Upper lobe of left lung (tissue), 6 donors: ENCODE data around the gene ERLIN1. TPM values are rescaled to one million over a fixed set of nuclear protein-coding genes. Genes with fewer than 3 reads are reported as not detected.

Experiments used
- ATAC-seq, 2 donors: fragments of 200-7000 bp; cut with Tn5 transposase; one replicate each; pipeline ENCODE4 v1.9.1; 2022; ENCODE audit warnings: mild to moderate bottlenecking in 2 of 2, moderate library complexity in 2 of 2; ENCODE audit not compliant: low FRiP score in 2 of 2
- DNase-seq, 2 donors: peaks; one replicate each; pipeline ENCODE4 v3.0.0-alpha.2; 2019 to 2020
- H3K27ac ChIP-seq, 4 donors: fragments of 200-600 bp; sonication (generic); one replicate each; pipeline ENCODE4 v1.5.1; 2016 to 2019
- H3K27me3 ChIP-seq, 4 donors: fragments of 200-600 bp; sonication (generic); one replicate each; pipeline ENCODE4 v1.5.1; 2017 to 2019
- H3K36me3 ChIP-seq, 4 donors: fragments of 200-600 bp; sonication (generic); one replicate each; pipeline ENCODE4 v1.5.1; 2016 to 2019
- H3K4me1 ChIP-seq, 4 donors: fragments of 200-600 bp; sonication (generic); one replicate each; pipeline ENCODE4 v1.5.1; 2018 to 2019
- H3K4me3 ChIP-seq, 4 donors: fragments of 200-600 bp; sonication (generic); one replicate each; pipeline ENCODE4 v1.5.1; 2017 to 2019; ENCODE audit warnings: mild to moderate bottlenecking in 2 of 4, moderate library complexity in 1 of 4
- H3K9me3 ChIP-seq, 4 donors: fragments of 200-600 bp; sonication (generic); one replicate each; pipeline ENCODE4 v1.5.1; 2018 to 2019
- CTCF ChIP-seq, 6 experiments: fragments of 450-650 bp in 4 of 6; fragments of 200-600 bp in 2 of 6; sonication (generic) in 2 of 6; IDR thresholded peaks; one replicate each; pipeline ENCODE4 v1.5.1; 2016 to 2019; ENCODE audit warnings: antibody characterized with exemption in 6 of 6
- EP300 ChIP-seq, 4 donors: sonication (generic); formaldehyde crosslinking; IDR thresholded peaks; one replicate each; pipeline ENCODE4 v1.5.1; 2017; ENCODE audit warnings: antibody characterized with exemption in 4 of 4, control low read depth in 2 of 4
- POLR2A ChIP-seq, 4 donors: fragments of 450-650 bp; IDR thresholded peaks; one replicate each; pipeline ENCODE4 v1.5.1; 2016 to 2017; ENCODE audit warnings: antibody characterized with exemption in 4 of 4, mild to moderate bottlenecking in 2 of 4
- POLR2AphosphoS5 ChIP-seq, 2 donors: sonication (generic); formaldehyde crosslinking; IDR thresholded peaks; one replicate each; pipeline ENCODE4 v1.5.1; 2017; ENCODE audit warnings: antibody characterized with exemption in 2 of 2
- WGBS, 2 donors: methylation state at CpG; one replicate each; pipeline ENCODE4 v1.1.5; 2017 to 2018; 5-methylcytosine and 5-hydroxymethylcytosine counted together
- total RNA-seq, 6 donors: library from RNA; depleted of rRNA in 4 of 6; stranded (reverse); fragments of >200 nt in 4 of 6; gene quantifications; one replicate each; pipeline versions ENCODE4 v1.1.0 to v1.2.1, GENCODE V29; 2016 to 2021
- donor health status: DM: no; HTN: no; CAD: no; lungs with moderate emphysema.
- donor health status: DM: no; HTN: yes; CAD: no; lungs with severe emphysema.

Gene ERLIN1
- total RNA-seq, 6 donors from 2014 or later: 9.4 to 40.7 (median 24.4) TPM

GRCh38 chr10:100100651-100101184 is 85.1 kb downstream of the ERLIN1 start:
- Histone ChIP-seq H3K4me1 (no peaks in the 10 kb centered on the region), H3K4me3 (no peak overlapping the region), H3K27ac (no peak overlapping the region), H3K9me3 (no peaks in the 10 kb centered on the region), H3K27me3 (no peaks in the 10 kb centered on the region), H3K36me3 (no peaks in the 10 kb centered on the region)
- ATAC-seq: no peak
- WGBS, 2 donors: 35 to 50% methylated on average over 6 of the region's 6 CpGs
- TF ChIP-seq POLR2A (IDR thresholded peaks at IDR 0.05) (no peak), POLR2AphosphoS5 (IDR thresholded peaks at IDR 0.05) (no peak), EP300 (IDR thresholded peaks at IDR 0.05) (no peak), CTCF (IDR thresholded peaks at IDR 0.05) (no peak)
- DNase-seq: no peak

Other genes starting within 250 kb of the ERLIN1 start
- gene DNMBP, start 176.1 kb downstream of the ERLIN1 start, total RNA-seq: 10 to 100 TPM; 10.1 to 18.9 (median 12.6) TPM
- not detected for gene CPN1, start 104.2 kb downstream of the ERLIN1 start, total RNA-seq
- gene CHUK, start 43.6 kb upstream of the ERLIN1 start, total RNA-seq: 10 to 100 TPM in 4 of 6 donors, 1 to 10 TPM in 2; 8.8 to 27.3 (median 18.7) TPM
- gene CWF19L1, start 81.6 kb upstream of the ERLIN1 start, total RNA-seq: 10 to 100 TPM; 15.2 to 46.1 (median 23.3) TPM
- gene BLOC1S2, start 100.7 kb upstream of the ERLIN1 start, total RNA-seq: 10 to 100 TPM; 25.1 to 51.2 (median 38.5) TPM
- gene PKD2L1, start 144.2 kb upstream of the ERLIN1 start, total RNA-seq: 1 to 10 TPM in 5 of 6 donors, under 1 TPM in 1; 0.61 to 8.4 (median 2.0) TPM
- gene SCD, start 161.2 kb upstream of the ERLIN1 start, total RNA-seq: 100 to 1,000 TPM; 108 to 464 (median 251) TPM